Endothelial cell of umbilical vein (primary cell): Measurements from ENCODE around the gene TDRD7. TPM values are rescaled to one million over a fixed set of nuclear protein-coding genes. Genes with fewer than 3 reads are reported as not detected.

Experiments
- BruUV-seq: library from RNA; stranded (reverse); fragments of 400-500 nt; replicated peaks from 2 replicates; lab custom pipeline; 2021; lab: Mats Ljungman, UMichigan
- CTCF ChIA-PET: fragments of 300-600, 350-600 bp; sonication (Branson Sonifier 250); formaldehyde crosslinking; loops from one replicate; lab custom pipeline; 2021; ENCODE audit warnings: antibody characterized with exemption, inconsistent platforms; lab: Charles Lee
- POLR2A ChIA-PET: fragments of 300-600, 350-600 bp; sonication (Branson Sonifier 250); formaldehyde crosslinking; loops from one replicate; lab custom pipeline; 2021; ENCODE audit warnings: antibody characterized with exemption, inconsistent platforms; lab: Charles Lee
- DNase-seq: peaks from one replicate; pipeline ENCODE4 v3.0.0-alpha.2; 2011; ENCODE audit warnings: low read depth, low spot score
- FAIRE-seq: peaks from 2 replicates; lab custom pipeline; 2011; peaks lifted over from hg19 to GRCh38; lab: Jason Lieb, UNC
- H2AFZ ChIP-seq: 2 replicates; pipeline ENCODE4 v1.6.0; 2012; ENCODE audit warnings: low read depth, low read length, control low read depth, inconsistent platforms
- H3K27ac ChIP-seq: 2 replicates; pipeline ENCODE4 v1.5.1; 2011; ENCODE audit warnings: low read depth, mild to moderate bottlenecking, control low read depth, low read length, moderate library complexity; ENCODE audit not compliant: insufficient read depth
- H3K27me3 ChIP-seq, 2 experiments: 2 replicates each; pipeline versions ENCODE4 v1.6.0 to v1.6.1; 2011; ENCODE audit warnings: low read length in 2 of 2, mixed read lengths in 1 of 2; ENCODE audit not compliant: control insufficient read depth in 2 of 2, insufficient read depth in 2 of 2
- H3K36me3 ChIP-seq, 2 experiments: 2 replicates in 1 of 2; 3 replicates in 1 of 2; pipeline ENCODE4 v1.5.1; 2011; ENCODE audit warnings: low read length in 2 of 2, mild to moderate bottlenecking in 1 of 2, moderate library complexity in 1 of 2; ENCODE audit not compliant: control insufficient read depth in 2 of 2, insufficient read depth in 2 of 2; ENCODE audit errors: extremely low read depth in 1 of 2
- H3K4me1 ChIP-seq: 3 replicates; pipeline ENCODE4 v1.5.1; 2011; ENCODE audit warnings: mild to moderate bottlenecking, low read length; ENCODE audit not compliant: control insufficient read depth, insufficient read depth; ENCODE audit errors: extremely low read depth
- H3K4me2 ChIP-seq: 2 replicates; pipeline ENCODE4 v1.6.1; 2011; ENCODE audit warnings: low read length, control low read depth, mixed read lengths; ENCODE audit not compliant: insufficient read depth
- H3K4me3 ChIP-seq, 3 experiments: fragments of 200-600 bp in 1 of 3; sonication (generic), shearing (Covaris generic) in 1 of 3; replicated peaks in 1 of 3; 2 replicates each; pipeline ENCODE4 v1.5.1; 2011 to 2016; ENCODE audit warnings: control low read depth in 3 of 3, low read length in 3 of 3, mild to moderate bottlenecking in 2 of 3, inconsistent platforms in 1 of 3, low read depth in 1 of 3, moderate library complexity in 1 of 3; ENCODE audit not compliant: insufficient read depth in 1 of 3
- H3K79me2 ChIP-seq: 2 replicates; pipeline ENCODE4 v1.6.0; 2012; ENCODE audit warnings: low read length, inconsistent platforms; ENCODE audit not compliant: control insufficient read depth, insufficient read depth
- H3K9ac ChIP-seq: replicated peaks from 2 replicates; pipeline ENCODE3; 2011; ENCODE audit warnings: low read length, control low read depth; ENCODE audit not compliant: insufficient read depth; ENCODE audit errors: extremely low read depth
- H3K9me1 ChIP-seq: replicated peaks from 3 replicates; pipeline ENCODE4 v1.6.0; 2011; ENCODE audit warnings: mild to moderate bottlenecking, low read length; ENCODE audit not compliant: control insufficient read depth, insufficient read depth; ENCODE audit errors: extremely low read depth
- H3K9me3 ChIP-seq: replicated peaks from 2 replicates; pipeline ENCODE4 v1.5.1; 2012; ENCODE audit warnings: low read length, inconsistent platforms; ENCODE audit not compliant: control insufficient read depth, insufficient read depth
- H4K20me1 ChIP-seq: replicated peaks from 2 replicates; pipeline ENCODE3; 2011; ENCODE audit warnings: mild to moderate bottlenecking, low read length; ENCODE audit not compliant: control insufficient read depth, insufficient read depth; ENCODE audit errors: extremely low read depth
- CTCF ChIP-seq, 2 donors: IDR thresholded peaks; 1 replicate in 1 of 2; 2 replicates in 1 of 2; pipeline ENCODE4 v1.5.1; 2011; ENCODE audit warnings: low read length in 2 of 2, mild to moderate bottlenecking in 2 of 2, moderate library complexity in 2 of 2, control low read depth in 1 of 2, inconsistent platforms in 1 of 2, low read depth in 1 of 2; ENCODE audit not compliant: insufficient read depth in 1 of 2; ENCODE audit errors: extremely low read depth in 1 of 2
- EZH2 ChIP-seq: IDR thresholded peaks from 2 replicates; pipeline ENCODE4 v1.6.1; 2012; ENCODE audit warnings: borderline replicate concordance, low read depth, mild to moderate bottlenecking, moderate library complexity, low read length, inconsistent platforms; ENCODE audit not compliant: severe bottlenecking
- FOS ChIP-seq: IDR thresholded peaks from 2 replicates; pipeline ENCODE4 v1.6.1; 2011; ENCODE audit warnings: mild to moderate bottlenecking, low read length, moderate library complexity, borderline replicate concordance; ENCODE audit not compliant: insufficient read depth
- GATA2 ChIP-seq: IDR thresholded peaks from 2 replicates; pipeline ENCODE4 v1.7.0; 2011; ENCODE audit warnings: low read depth, mild to moderate bottlenecking, moderate library complexity, mixed read lengths, low read length; ENCODE audit not compliant: insufficient read length, insufficient read depth
- JUN ChIP-seq: IDR thresholded peaks from 2 replicates; pipeline ENCODE4 v1.6.1; 2011; ENCODE audit warnings: borderline replicate concordance, low read depth; ENCODE audit not compliant: insufficient read length, insufficient read depth
- MAX ChIP-seq: IDR thresholded peaks from 2 replicates; pipeline ENCODE4 v1.6.1; 2011; ENCODE audit not compliant: insufficient read depth, insufficient read length
- MYC ChIP-seq: IDR thresholded peaks from one replicate; pipeline ENCODE4 v1.6.1; 2011; ENCODE audit warnings: mild to moderate bottlenecking, low read depth, low read length
- POLR2A ChIP-seq: IDR thresholded peaks from 2 replicates; pipeline ENCODE4 v1.6.1; 2012; ENCODE audit warnings: low read depth, mild to moderate bottlenecking, control low read depth, low read length
- POLR2AphosphoS5 ChIP-seq: IDR thresholded peaks from 2 replicates; pipeline ENCODE4 v1.6.1; 2012; ENCODE audit warnings: low read depth, mild to moderate bottlenecking, control low read depth, low read length, moderate library complexity; ENCODE audit not compliant: insufficient read depth
- dilution Hi-C: fragments of 300-500 bp; cut with MboI; formaldehyde crosslinking; loops from one replicate; pipeline ENCODE4 v1.15.0; 2019; ENCODE audit warnings: low sequenced_read_pairs; ENCODE audit not compliant: extremely low pct_ligation_motif_present
- intact Hi-C: fragments of 100-400 bp; cut with micrococcal nuclease; formaldehyde crosslinking; loops from one replicate; pipeline ENCODE4 v1.10.0; 2022
- polyA plus RNA-seq, 4 experiments: library from polyadenylated mRNA; depleted of rRNA in 3 of 4; stranded (reverse) in 3 of 4; unstranded in 1 of 4; fragments of >200 nt; gene quantifications; 2 replicates each; pipeline versions ENCODE4 v1.2.1 to v1.2.3, GENCODE V29; 2011 to 2012; ENCODE audit warnings: missing spikeins in 1 of 4
- total RNA-seq: library from RNA; stranded (reverse); gene quantifications from 2 replicates; pipeline ENCODE4 v1.2.3, GENCODE V29; 2021

The TDRD7 gene
- total and polyA plus RNA-seq, 2 donors (not counting 3 experiments of a cell fraction or from before 2014, with no cell fraction given) = 4.9 to 11.5 TPM

- intact Hi-C loops = no loop called here
- FAIRE-seq = no peak
- CTCF ChIA-PET = interaction anchor here (1.5 kb wide), 1 partner anchor 231 kb away, joined by 5 read pairs; no protein-coding TSS in a partner anchor
Observed at GRCh38 chr9:97367729-97368128, 44.2 kb upstream of the TDRD7 start.

DNA sequence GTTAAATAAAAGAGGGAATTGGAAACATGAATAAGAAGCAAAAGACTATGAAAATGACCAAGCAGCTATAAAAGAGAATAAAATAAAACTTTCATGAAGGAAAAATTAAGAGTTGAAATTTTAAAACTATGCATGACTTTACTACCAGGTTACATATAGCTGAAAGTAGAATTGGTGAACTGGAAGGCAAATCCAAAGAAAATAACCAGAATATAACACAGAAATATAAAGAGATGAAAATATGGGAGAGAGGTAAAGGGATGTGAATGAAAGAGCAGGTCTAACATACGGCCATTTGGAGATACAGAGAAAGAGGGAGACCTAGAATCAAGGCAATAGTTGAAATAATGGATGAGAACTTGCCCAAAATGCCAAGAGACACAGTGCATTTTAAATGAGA is 42.9 kb upstream of the TDRD7 start:
- Histone ChIP-seq H4K20me1 (no peaks in the 10 kb centered on the region), H3K4me2 (no peak overlapping the region), H3K79me2 (no peaks in the 10 kb centered on the region), H3K9me3 (no peaks in the 10 kb centered on the region), H3K36me3 (no peaks in the 10 kb centered on the region), H3K4me3 (no peak overlapping the region), H3K9ac (no peak overlapping the region), H3K4me1 (no peaks in the 10 kb centered on the region), H3K27ac (no peak overlapping the region), H2AFZ (no peak overlapping the region), H3K9me1 (no peaks in the 10 kb centered on the region), H3K27me3 (no peaks in the 10 kb centered on the region)
- FAIRE-seq (no peak), DNase-seq (no peak)
- intact Hi-C loops = no loop called here
- dilution Hi-C loops = no loop called here
- no TSS peak for BruUV-seq
- CTCF ChIA-PET = interaction anchor here (1.5 kb wide), 1 partner anchor 229 kb away, joined by 5 read pairs; no protein-coding TSS in a partner anchor
- TF ChIP-seq GATA2 (no peak), CTCF (IDR thresholded peaks at IDR 0.05; ENCODE audit: extremely low read depth in 1 of 2, insufficient read depth in 1 of 2, low read depth in 1 of 2, low read length in 2 of 2) (no peak), MAX (no peak), EZH2 (no peak), JUN (no peak), POLR2AphosphoS5 (no peak), MYC (no peak), POLR2A (no peak), FOS (no peak)
- POLR2A ChIA-PET = no interaction called here

More at GRCh38 chr9:97367729-97368128, 44.2 kb upstream of the TDRD7 start:
- H3K27ac ChIP-seq = no peak overlapping the region
- POLR2A ChIA-PET = no interaction called here
- H2AFZ ChIP-seq = no peak overlapping the region
- no peak overlapping the region for H3K9ac ChIP-seq
- H3K79me2 ChIP-seq = no peaks in the 10 kb centered on the region
- H3K36me3 ChIP-seq = no peaks in the 10 kb centered on the region
- no peaks in the 10 kb centered on the region for H4K20me1 ChIP-seq
- DNase-seq = no peak
- dilution Hi-C loops = no loop called here
- no peak overlapping the region for H3K4me2 ChIP-seq
- no peaks in the 10 kb centered on the region for H3K9me3 ChIP-seq
- H3K4me1 ChIP-seq = no peaks in the 10 kb centered on the region
- H3K9me1 ChIP-seq = no peaks in the 10 kb centered on the region
- BruUV-seq = no TSS peak
- H3K27me3 ChIP-seq = no peaks in the 10 kb centered on the region
- no peak overlapping the region for H3K4me3 ChIP-seq
- no peak for TF ChIP-seq MAX
